ENCODE measurements around the gene TCEANC2.

DNA sequence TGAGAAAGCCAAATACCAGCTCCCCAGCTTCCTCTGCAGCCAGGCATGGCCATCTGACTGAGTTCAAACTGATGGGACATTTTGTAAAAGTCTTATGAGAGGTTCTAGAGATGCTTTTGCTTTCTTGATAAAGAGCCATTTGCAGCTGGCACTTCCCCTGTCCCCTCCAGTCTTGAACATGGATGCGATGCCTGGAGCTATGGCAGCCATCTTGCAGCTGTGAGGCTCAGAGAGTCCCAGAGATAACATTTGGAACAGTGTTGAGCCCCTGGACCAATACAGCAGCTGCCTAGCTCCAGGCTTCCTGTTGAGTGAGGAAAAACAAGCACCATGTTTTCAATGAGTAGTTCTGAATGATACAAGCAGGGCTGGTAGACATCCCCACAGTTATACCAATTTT, 85.6 kb downstream of the TCEANC2 start:
- TF ChIP-seq, protein P1, sequence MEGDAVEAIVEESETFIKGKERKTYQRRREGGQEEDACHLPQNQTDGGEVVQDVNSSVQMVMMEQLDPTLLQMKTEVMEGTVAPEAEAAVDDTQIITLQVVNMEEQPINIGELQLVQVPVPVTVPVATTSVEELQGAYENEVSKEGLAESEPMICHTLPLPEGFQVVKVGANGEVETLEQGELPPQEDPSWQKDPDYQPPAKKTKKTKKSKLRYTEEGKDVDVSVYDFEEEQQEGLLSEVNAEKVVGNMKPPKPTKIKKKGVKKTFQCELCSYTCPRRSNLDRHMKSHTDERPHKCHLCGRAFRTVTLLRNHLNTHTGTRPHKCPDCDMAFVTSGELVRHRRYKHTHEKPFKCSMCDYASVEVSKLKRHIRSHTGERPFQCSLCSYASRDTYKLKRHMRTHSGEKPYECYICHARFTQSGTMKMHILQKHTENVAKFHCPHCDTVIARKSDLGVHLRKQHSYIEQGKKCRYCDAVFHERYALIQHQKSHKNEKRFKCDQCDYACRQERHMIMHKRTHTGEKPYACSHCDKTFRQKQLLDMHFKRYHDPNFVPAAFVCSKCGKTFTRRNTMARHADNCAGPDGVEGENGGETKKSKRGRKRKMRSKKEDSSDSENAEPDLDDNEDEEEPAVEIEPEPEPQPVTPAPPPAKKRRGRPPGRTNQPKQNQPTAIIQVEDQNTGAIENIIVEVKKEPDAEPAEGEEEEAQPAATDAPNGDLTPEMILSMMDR (conservative IDR thresholded peaks at IDR 0.05): no peak
- TF ChIP-seq ZFX (IDR thresholded peaks at IDR 0.05): no peak
